ENCODE results near the gene EHMT1.

EHMT1 gene

GRCh38 chr9:137757613-137758029, 138.8 kb downstream of the EHMT1 start:
- H3K4me3 ChIP-seq (ENCODE audit: insufficient read depth, low read length, poor library complexity, severe bottlenecking): no peak overlapping the region
- no peaks in the 10 kb centered on the region for H3K27me3 ChIP-seq (ENCODE audit: low read length)
- H3K9me3 ChIP-seq (ENCODE audit: insufficient read depth, low read length): no peaks in the 10 kb centered on the region
- no peaks in the 10 kb centered on the region for H4K20me1 ChIP-seq (ENCODE audit: low read depth, low read length)
- TF ChIP-seq EZH2phosphoT487 (conservative IDR thresholded peaks at IDR 0.05; ENCODE audit: low read length): no peak
- no peak for TF ChIP-seq CTCF (IDR thresholded peaks at IDR 0.05; ENCODE audit: insufficient read depth, low read length, poor library complexity, severe bottlenecking)
- no peaks in the 10 kb centered on the region for H3F3A ChIP-seq (ENCODE audit: insufficient read depth)
- H3K4me2 ChIP-seq (ENCODE audit: low read depth, low read length, poor library complexity, severe bottlenecking): no peak overlapping the region
- H2AFZ ChIP-seq (ENCODE audit: low read depth, low read length, severe bottlenecking): no peak overlapping the region
- no peaks in the 10 kb centered on the region for H3K9me2 ChIP-seq (replicated peaks; ENCODE audit: insufficient read depth, low read length)
- H3K79me2 ChIP-seq (ENCODE audit: insufficient read depth, low read length): no peaks in the 10 kb centered on the region
- H3K27ac ChIP-seq (ENCODE audit: low read depth, low read length): no peak overlapping the region
- H3K9ac ChIP-seq (ENCODE audit: low read length): no peak overlapping the region
- peaks cover 34% of the 10 kb centered on the region; the same call in 1 of the 2 replicates for H3K36me3 ChIP-seq (ENCODE audit: low read length)

- H3K9me3 ChIP-seq (ENCODE audit: insufficient read depth, low read length): no peaks in the 10 kb centered on the region
- no peaks in the 10 kb centered on the region for H4K20me1 ChIP-seq (ENCODE audit: low read depth, low read length)
- H3K27ac ChIP-seq (ENCODE audit: low read depth, low read length): no peak overlapping the region
Observed at GRCh38 chr9:137758067-137758466, 139.3 kb downstream of the EHMT1 start.

GRCh38 chr9:137759117-137759516, 140.3 kb downstream of the EHMT1 start:
- H3K79me2 ChIP-seq (ENCODE audit: insufficient read depth, low read length): no peaks in the 10 kb centered on the region
- H3K36me3 ChIP-seq (ENCODE audit: low read length): peaks cover 30% of the 10 kb centered on the region; the same call in 1 of the 2 replicates
- H2AFZ ChIP-seq (ENCODE audit: low read depth, low read length, severe bottlenecking): no peak overlapping the region
- H3K27ac ChIP-seq (ENCODE audit: low read depth, low read length): 0 out of 2 replicates have a peak overlapping the region, but pooled peaks have one; percentile 13
- TF ChIP-seq CTCF (IDR thresholded peaks at IDR 0.05; ENCODE audit: insufficient read depth, low read length, poor library complexity, severe bottlenecking) (no peak), EZH2phosphoT487 (conservative IDR thresholded peaks at IDR 0.05; ENCODE audit: low read length) (no peak)
- no peaks in the 10 kb centered on the region for H4K20me1 ChIP-seq (ENCODE audit: low read depth, low read length)
- no peak overlapping the region for H3K9ac ChIP-seq (ENCODE audit: low read length)
- H3K4me2 ChIP-seq (ENCODE audit: low read depth, low read length, poor library complexity, severe bottlenecking): no peak overlapping the region
- no peak overlapping the region for H3K4me3 ChIP-seq (ENCODE audit: insufficient read depth, low read length, poor library complexity, severe bottlenecking)
- no peaks in the 10 kb centered on the region for H3K9me2 ChIP-seq (replicated peaks; ENCODE audit: insufficient read depth, low read length)
- H3F3A ChIP-seq (ENCODE audit: insufficient read depth): no peaks in the 10 kb centered on the region
- no peaks in the 10 kb centered on the region for H3K9me3 ChIP-seq (ENCODE audit: insufficient read depth, low read length)
- H3K27me3 ChIP-seq (ENCODE audit: low read length): no peaks in the 10 kb centered on the region

More at GRCh38 chr9:137758067-137758466, 139.3 kb downstream of the EHMT1 start:
- H3F3A ChIP-seq (ENCODE audit: insufficient read depth): no peaks in the 10 kb centered on the region
- no peaks in the 10 kb centered on the region for H3K79me2 ChIP-seq (ENCODE audit: insufficient read depth, low read length)
- no peak overlapping the region for H2AFZ ChIP-seq (ENCODE audit: low read depth, low read length, severe bottlenecking)
- H3K4me2 ChIP-seq (ENCODE audit: low read depth, low read length, poor library complexity, severe bottlenecking): no peak overlapping the region
- H3K9me2 ChIP-seq (replicated peaks; ENCODE audit: insufficient read depth, low read length): no peaks in the 10 kb centered on the region
- TF ChIP-seq CTCF (IDR thresholded peaks at IDR 0.05; ENCODE audit: insufficient read depth, low read length, poor library complexity, severe bottlenecking): no peak
- TF ChIP-seq EZH2phosphoT487 (conservative IDR thresholded peaks at IDR 0.05; ENCODE audit: low read length): no peak
- peaks cover 34% of the 10 kb centered on the region; the same call in 1 of the 2 replicates for H3K36me3 ChIP-seq (ENCODE audit: low read length)
- H3K4me3 ChIP-seq (ENCODE audit: insufficient read depth, low read length, poor library complexity, severe bottlenecking): no peak overlapping the region
- H3K27me3 ChIP-seq (ENCODE audit: low read length): no peaks in the 10 kb centered on the region
- H3K9ac ChIP-seq (ENCODE audit: low read length): no peak overlapping the region

Data from SU-DHL-6 (cell line).